ENCODE data around the gene BAX.

GRCh38 chr19:48915757-48916156, 38.9 kb upstream of the BAX start:
- TF ChIP-seq SUZ12 (IDR thresholded peaks at IDR 0.05; ENCODE audit: extremely low read depth, insufficient read depth, insufficient read length) (no peak), YY1 (IDR thresholded peaks at IDR 0.05; ENCODE audit: insufficient read depth, insufficient read length) (no peak)
